ENCODE data around the gene NELL1.

Gene NELL1

DNA sequence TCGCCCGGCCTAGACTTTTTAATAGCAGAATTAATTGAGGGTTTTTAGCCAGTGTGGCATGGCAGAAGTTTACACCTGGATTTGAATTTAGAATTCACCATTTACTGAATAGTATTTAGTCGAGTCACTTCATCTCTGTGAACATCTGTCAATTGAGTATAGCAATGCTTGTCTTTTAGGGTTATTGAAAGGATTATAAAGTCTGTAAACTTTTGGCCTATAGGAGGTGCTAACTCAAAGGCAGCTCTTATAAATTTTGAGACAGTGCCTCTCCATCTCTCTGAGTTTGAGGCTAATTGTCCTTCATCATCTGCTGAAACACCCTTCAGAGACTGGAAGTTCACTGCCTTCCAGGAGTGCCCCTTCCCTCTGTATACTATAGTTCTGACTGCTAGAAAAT, 205.0 kb downstream of the NELL1 start:
- TF ChIP-seq, protein P1, sequence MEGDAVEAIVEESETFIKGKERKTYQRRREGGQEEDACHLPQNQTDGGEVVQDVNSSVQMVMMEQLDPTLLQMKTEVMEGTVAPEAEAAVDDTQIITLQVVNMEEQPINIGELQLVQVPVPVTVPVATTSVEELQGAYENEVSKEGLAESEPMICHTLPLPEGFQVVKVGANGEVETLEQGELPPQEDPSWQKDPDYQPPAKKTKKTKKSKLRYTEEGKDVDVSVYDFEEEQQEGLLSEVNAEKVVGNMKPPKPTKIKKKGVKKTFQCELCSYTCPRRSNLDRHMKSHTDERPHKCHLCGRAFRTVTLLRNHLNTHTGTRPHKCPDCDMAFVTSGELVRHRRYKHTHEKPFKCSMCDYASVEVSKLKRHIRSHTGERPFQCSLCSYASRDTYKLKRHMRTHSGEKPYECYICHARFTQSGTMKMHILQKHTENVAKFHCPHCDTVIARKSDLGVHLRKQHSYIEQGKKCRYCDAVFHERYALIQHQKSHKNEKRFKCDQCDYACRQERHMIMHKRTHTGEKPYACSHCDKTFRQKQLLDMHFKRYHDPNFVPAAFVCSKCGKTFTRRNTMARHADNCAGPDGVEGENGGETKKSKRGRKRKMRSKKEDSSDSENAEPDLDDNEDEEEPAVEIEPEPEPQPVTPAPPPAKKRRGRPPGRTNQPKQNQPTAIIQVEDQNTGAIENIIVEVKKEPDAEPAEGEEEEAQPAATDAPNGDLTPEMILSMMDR (IDR thresholded peaks at IDR 0.05; ENCODE audit: insufficient read depth, low read depth, low read length, missing control alignments): no peak
- no peak for DNase-seq (ENCODE audit: low read depth)
- no peak overlapping the region for H3K4me3 ChIP-seq (ENCODE audit: low read depth, low read length)

DNA sequence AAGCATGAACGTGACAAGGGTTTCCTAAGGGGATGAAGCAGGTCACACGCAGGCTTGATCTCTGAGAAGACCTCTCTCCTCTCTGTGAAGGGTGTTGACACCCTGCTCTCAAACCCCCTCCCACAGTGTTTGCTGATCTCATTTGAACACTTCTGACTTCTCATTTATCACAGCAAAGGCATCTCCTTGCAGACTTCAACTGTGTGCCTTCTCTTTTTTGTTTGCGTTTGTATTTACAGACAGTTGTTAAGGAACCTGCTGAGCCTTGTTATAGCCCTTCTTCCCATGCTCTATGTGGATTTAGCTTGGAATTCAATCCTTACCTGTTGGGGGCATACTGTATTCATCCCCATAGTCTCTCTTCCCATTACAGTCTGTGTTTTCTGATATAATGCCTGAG, 206.5 kb downstream of the NELL1 start:
- no peak for DNase-seq (ENCODE audit: low read depth)
- H3K4me3 ChIP-seq (ENCODE audit: low read depth, low read length): no peak overlapping the region
- TF ChIP-seq, protein P1 (IDR thresholded peaks at IDR 0.05; ENCODE audit: insufficient read depth, low read depth, low read length, missing control alignments): no peak

DNA sequence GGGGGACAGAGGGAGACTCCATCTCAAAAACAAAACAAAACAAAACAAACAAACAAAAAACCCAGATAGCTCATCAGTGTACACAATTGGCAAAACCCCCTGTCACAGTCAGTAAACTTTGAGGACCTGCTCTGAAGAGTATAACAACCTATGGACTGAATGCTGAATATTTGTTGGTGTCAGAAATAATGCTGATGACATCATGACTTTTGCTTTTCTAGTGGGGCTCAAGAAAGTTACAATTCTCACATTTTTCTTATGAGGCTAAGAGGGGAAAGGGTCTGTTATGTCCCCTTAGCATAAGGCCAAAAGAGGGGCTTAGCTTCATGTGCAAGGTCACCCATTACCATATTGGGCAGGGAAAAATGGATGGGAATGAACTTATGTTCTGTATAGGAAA, 207.4 kb downstream of the NELL1 start:
- TF ChIP-seq, protein P1 (IDR thresholded peaks at IDR 0.05; ENCODE audit: insufficient read depth, low read depth, low read length, missing control alignments): no peak
- DNase-seq (ENCODE audit: low read depth): no peak
- H3K4me3 ChIP-seq (ENCODE audit: low read depth, low read length): no peak overlapping the region

DNA sequence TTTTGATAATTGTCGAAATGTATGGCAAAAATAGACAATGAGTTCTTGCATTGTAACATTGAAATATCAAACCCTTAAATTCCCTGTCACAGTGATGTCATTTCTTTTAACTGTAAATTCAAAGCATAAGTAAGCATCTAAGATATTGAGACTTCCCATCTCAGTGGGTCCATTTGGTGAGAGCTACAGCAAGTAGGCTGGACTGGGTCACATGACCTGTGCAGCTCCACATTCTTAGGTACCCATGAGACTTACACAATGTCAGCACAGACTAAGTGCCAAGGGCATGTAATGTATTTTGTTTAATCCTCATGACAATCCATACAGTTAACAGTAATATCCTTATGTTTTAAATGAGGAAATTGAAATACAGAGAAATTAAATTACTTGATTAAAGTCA, 210.7 kb downstream of the NELL1 start:
- DNase-seq (ENCODE audit: low read depth): no peak
- TF ChIP-seq, protein P1 (IDR thresholded peaks at IDR 0.05; ENCODE audit: insufficient read depth, low read depth, low read length, missing control alignments): no peak
- no peak overlapping the region for H3K4me3 ChIP-seq (ENCODE audit: low read depth, low read length)

DNA sequence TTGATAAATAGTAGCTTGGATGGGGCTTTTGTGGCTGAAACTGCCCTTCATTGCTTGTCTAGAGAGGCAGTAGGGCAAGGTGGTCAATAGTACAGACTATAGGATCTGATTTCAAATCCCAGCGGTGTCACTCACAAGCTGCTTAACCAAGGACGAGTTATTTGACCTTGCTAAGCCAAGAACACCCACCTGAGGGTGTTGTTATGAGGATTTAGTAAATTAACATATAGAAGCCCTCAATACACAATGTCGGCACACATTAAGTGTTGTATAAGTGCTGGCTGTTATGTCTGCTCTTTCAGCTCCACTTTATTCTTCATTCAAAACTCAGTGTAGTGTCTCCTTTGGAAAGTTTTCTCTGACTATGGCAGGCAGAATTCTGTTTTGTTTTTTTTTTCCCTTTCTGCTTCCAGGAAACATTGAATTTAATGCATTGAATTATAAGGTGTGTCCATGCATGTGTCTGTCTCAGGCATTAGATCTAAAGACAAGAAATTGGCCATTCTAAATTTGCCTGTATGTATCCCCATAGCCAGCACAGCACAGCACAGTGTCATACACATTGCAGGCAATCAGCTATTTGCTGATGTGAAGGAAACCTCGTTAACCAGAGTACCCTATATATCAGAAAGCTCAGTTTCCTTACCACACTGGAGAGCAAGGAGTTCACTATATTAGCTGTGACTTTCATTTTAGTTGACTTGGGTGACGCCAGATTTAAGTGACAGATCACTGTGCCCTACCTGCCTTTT, 212.1 kb downstream of the NELL1 start:
- DNase-seq (ENCODE audit: low read depth): no peak
- TF ChIP-seq, protein P1 (IDR thresholded peaks at IDR 0.05; ENCODE audit: insufficient read depth, low read depth, low read length, missing control alignments): no peak
- H3K4me3 ChIP-seq (ENCODE audit: low read depth, low read length): no peak overlapping the region

DNA sequence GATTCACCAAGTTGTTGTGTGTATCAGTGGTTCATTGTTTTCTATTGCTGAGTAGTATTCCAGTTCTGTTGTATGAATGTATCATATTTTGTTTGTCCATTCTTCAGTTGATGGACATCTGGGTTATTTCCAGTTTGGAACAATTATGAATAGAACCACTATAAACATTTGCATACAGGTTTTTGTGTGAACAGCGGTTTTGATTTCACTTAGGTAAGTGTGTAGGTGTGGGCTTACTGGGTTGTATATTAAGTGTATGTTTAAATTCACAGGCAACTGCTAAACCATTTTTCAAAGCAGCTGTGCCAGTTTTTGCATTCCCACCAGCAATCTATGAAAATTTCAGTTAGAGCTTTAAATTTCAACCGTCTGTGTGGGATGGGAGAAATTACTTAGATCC, 217.8 kb downstream of the NELL1 start:
- H3K4me3 ChIP-seq (ENCODE audit: low read depth, low read length): no peak overlapping the region
- TF ChIP-seq, protein P1 (IDR thresholded peaks at IDR 0.05; ENCODE audit: insufficient read depth, low read depth, low read length, missing control alignments): no peak
- DNase-seq (ENCODE audit: low read depth): no peak

DNA sequence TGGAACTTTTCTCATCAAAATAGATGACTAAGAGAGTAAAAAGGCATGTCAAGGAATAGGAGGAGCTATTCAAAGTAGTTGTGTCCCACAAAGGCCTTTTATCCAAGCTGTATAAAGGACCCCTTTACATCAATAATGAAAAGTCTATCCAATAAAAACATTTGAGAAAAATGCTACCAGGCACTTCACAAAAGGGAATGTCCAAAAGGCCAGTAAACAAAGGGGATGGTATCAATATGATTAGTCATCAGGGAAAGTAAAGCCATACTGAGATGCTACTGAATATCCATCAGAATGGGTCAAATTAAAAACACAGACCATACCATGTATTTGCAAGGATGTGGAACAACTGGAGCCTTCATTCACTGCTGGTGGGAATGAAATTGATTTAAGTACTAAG, 224.9 kb downstream of the NELL1 start:
- DNase-seq (ENCODE audit: low read depth): no peak
- no peak overlapping the region for H3K4me3 ChIP-seq (ENCODE audit: low read depth, low read length)
- TF ChIP-seq, protein P1 (IDR thresholded peaks at IDR 0.05; ENCODE audit: insufficient read depth, low read depth, low read length, missing control alignments): no peak

Measured in GM12865 (cell line).